ENCODE data around the gene SOX15.
"Not testable (repeated sequence)": the region's sequence is repeated elsewhere in the genome, so short reads cannot be mapped to it uniquely, and the experiment has no call there.

SOX15 gene

DNA sequence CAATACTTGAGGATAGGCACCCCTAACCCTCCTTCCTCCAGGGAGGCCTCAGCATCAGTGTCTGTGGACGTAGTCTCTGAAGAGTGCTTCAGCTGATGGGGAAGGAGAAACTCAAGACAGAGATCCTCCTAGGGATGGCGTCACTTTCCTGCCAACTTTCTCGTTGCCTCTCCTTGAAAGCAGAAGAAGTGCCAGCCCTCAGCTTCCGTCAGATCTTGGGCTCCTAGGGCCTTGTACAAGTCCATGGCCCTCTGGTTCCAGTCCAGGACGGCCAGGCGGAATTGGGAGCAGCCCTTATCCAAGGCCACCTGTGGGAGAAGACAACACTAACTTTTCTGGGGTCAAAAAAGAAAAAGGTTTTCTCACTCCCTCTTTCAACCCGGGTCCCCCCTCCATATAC lies 36.4 kb upstream of the SOX15 start:
- H3K9me3 ChIP-seq (ENCODE audit: insufficient read depth, low read depth, low read length), result no peaks in the 10 kb centered on the region
- no peak overlapping the region for H2AFZ ChIP-seq (ENCODE audit: low read length)
- H3K79me2 ChIP-seq (ENCODE audit: insufficient read depth, low read length), result peaks cover 7% of the 10 kb centered on the region; the same call in 1 of the 2 replicates
- H3K4me1 ChIP-seq (ENCODE audit: insufficient read depth, low read length, poor library complexity, severe bottlenecking), result peaks cover 7% of the 10 kb centered on the region
- no peaks in the 10 kb centered on the region for H4K20me1 ChIP-seq (ENCODE audit: insufficient read depth, low read length, poor library complexity, severe bottlenecking)
- H3K4me2 ChIP-seq (ENCODE audit: low read depth, low read length, poor library complexity, severe bottlenecking), result peak overlapping the region; percentile 88
- no peaks in the 10 kb centered on the region for H3K36me3 ChIP-seq (ENCODE audit: insufficient read depth, low read length)
- TF ChIP-seq, protein P1, sequence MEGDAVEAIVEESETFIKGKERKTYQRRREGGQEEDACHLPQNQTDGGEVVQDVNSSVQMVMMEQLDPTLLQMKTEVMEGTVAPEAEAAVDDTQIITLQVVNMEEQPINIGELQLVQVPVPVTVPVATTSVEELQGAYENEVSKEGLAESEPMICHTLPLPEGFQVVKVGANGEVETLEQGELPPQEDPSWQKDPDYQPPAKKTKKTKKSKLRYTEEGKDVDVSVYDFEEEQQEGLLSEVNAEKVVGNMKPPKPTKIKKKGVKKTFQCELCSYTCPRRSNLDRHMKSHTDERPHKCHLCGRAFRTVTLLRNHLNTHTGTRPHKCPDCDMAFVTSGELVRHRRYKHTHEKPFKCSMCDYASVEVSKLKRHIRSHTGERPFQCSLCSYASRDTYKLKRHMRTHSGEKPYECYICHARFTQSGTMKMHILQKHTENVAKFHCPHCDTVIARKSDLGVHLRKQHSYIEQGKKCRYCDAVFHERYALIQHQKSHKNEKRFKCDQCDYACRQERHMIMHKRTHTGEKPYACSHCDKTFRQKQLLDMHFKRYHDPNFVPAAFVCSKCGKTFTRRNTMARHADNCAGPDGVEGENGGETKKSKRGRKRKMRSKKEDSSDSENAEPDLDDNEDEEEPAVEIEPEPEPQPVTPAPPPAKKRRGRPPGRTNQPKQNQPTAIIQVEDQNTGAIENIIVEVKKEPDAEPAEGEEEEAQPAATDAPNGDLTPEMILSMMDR (conservative IDR thresholded peaks at IDR 0.05; ENCODE audit: low read length), result no peak
- no peak for TF ChIP-seq EZH2phosphoT487 (IDR thresholded peaks at IDR 0.05; ENCODE audit: borderline replicate concordance)
- no peaks in the 10 kb centered on the region for H3F3A ChIP-seq (ENCODE audit: low read depth)
- peak overlapping the region; percentile 87 for H3K9ac ChIP-seq (ENCODE audit: low read depth, low read length, poor library complexity, severe bottlenecking)
- H3K27me3 ChIP-seq (ENCODE audit: insufficient read depth, low read length, poor library complexity, severe bottlenecking), result no peaks in the 10 kb centered on the region
- peak overlapping the region; percentile 94 for H3K4me3 ChIP-seq (ENCODE audit: low read length, poor library complexity, severe bottlenecking)
- no peaks in the 10 kb centered on the region for H3K9me2 ChIP-seq (replicated peaks; ENCODE audit: low read depth, low read length)

DNA sequence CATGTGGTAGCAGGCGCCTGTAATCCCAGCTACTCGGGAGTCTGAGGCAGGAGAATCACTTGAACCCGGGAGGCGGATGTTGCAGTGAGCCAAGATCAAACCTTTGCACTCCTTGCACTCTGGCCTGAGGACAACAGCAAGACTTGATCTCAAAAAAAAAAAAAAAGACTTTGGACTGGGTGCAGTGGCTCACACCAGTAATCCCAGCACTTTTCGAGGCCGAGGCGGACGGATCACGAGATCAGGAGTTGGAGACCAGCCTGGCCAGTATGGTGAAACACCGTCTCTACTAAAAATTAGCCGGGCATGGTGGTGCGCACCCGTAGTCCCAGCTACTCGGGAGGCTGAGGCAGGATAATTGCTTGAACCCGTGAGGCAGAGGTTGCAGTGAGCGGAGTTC lies 35.9 kb upstream of the SOX15 start:
- not testable (repeated sequence) for H3K9ac ChIP-seq (ENCODE audit: low read depth, low read length, poor library complexity, severe bottlenecking); H3K9me2 ChIP-seq (replicated peaks; ENCODE audit: low read depth, low read length); H3K4me2 ChIP-seq (ENCODE audit: low read depth, low read length, poor library complexity, severe bottlenecking); H3K9me3 ChIP-seq (ENCODE audit: insufficient read depth, low read depth, low read length); H3K4me1 ChIP-seq (ENCODE audit: insufficient read depth, low read length, poor library complexity, severe bottlenecking); H4K20me1 ChIP-seq (ENCODE audit: insufficient read depth, low read length, poor library complexity, severe bottlenecking); H3K79me2 ChIP-seq (ENCODE audit: insufficient read depth, low read length); H2AFZ ChIP-seq (ENCODE audit: low read length); H3K36me3 ChIP-seq (ENCODE audit: insufficient read depth, low read length); H3F3A ChIP-seq (ENCODE audit: low read depth); H3K4me3 ChIP-seq (ENCODE audit: low read length, poor library complexity, severe bottlenecking); H3K27me3 ChIP-seq (ENCODE audit: insufficient read depth, low read length, poor library complexity, severe bottlenecking)

DNA sequence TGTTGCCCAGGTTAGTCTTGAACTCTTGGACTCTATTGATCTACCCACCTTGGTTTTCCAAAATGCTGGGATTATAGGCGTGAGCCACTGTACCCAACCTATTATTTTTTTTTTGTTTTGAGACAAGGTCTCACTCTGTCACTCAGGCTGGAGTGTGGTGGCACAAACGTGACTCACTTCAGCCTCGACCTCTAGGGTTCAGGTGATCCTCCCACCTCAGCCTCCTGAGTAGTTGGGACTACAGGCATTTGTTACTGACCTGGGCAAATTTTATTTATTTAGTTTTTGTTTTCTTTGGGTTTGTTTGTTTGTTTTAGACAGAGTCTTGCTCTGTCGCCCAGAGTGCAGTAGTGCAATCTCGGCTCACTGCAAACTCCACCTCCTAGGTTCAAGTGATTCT lies 33.8 kb upstream of the SOX15 start:
- no peaks in the 10 kb centered on the region for H3K9me2 ChIP-seq (replicated peaks; ENCODE audit: low read depth, low read length)
- no peaks in the 10 kb centered on the region for H3K36me3 ChIP-seq (ENCODE audit: insufficient read depth, low read length)
- no peaks in the 10 kb centered on the region for H3F3A ChIP-seq (ENCODE audit: low read depth)
- H2AFZ ChIP-seq (ENCODE audit: low read length), result no peak overlapping the region
- TF ChIP-seq EZH2phosphoT487 (IDR thresholded peaks at IDR 0.05; ENCODE audit: borderline replicate concordance), result no peak
- TF ChIP-seq, protein P1 (conservative IDR thresholded peaks at IDR 0.05; ENCODE audit: low read length), result no peak
- peaks cover 7% of the 10 kb centered on the region for H3K4me1 ChIP-seq (ENCODE audit: insufficient read depth, low read length, poor library complexity, severe bottlenecking)
- no peaks in the 10 kb centered on the region for H3K9me3 ChIP-seq (ENCODE audit: insufficient read depth, low read depth, low read length)
- H3K79me2 ChIP-seq (ENCODE audit: insufficient read depth, low read length), result peaks cover 7% of the 10 kb centered on the region; the same call in 1 of the 2 replicates
- H3K27me3 ChIP-seq (ENCODE audit: insufficient read depth, low read length, poor library complexity, severe bottlenecking), result no peaks in the 10 kb centered on the region
- no peak overlapping the region for H3K9ac ChIP-seq (ENCODE audit: low read depth, low read length, poor library complexity, severe bottlenecking)
- no peak overlapping the region for H3K4me2 ChIP-seq (ENCODE audit: low read depth, low read length, poor library complexity, severe bottlenecking)
- no peak overlapping the region for H3K4me3 ChIP-seq (ENCODE audit: low read length, poor library complexity, severe bottlenecking)
- H4K20me1 ChIP-seq (ENCODE audit: insufficient read depth, low read length, poor library complexity, severe bottlenecking), result no peaks in the 10 kb centered on the region

DNA sequence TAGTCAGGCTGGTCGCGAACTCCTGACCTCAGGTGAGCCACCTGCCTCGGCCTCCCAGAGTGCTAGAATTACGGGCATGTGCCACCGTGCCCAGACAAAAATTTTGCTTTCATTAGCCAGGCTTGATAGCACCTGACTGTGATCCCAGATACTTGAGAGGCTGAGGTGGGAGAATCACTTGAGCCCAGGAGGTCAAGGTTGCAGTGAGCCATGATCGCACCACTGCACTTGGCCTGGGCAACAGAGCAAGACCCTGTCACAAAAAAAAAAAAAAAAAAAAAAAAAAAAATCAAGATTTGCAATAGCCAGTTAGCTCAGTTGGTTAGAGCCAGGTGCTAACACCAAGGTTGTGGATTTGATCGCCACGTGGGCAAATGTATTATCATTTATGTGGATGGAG lies 30.9 kb upstream of the SOX15 start:
- no peaks in the 10 kb centered on the region for H3K36me3 ChIP-seq (ENCODE audit: insufficient read depth, low read length)
- no peaks in the 10 kb centered on the region for H4K20me1 ChIP-seq (ENCODE audit: insufficient read depth, low read length, poor library complexity, severe bottlenecking)
- H3K4me2 ChIP-seq (ENCODE audit: low read depth, low read length, poor library complexity, severe bottlenecking), result no peak overlapping the region
- TF ChIP-seq, protein P1 (conservative IDR thresholded peaks at IDR 0.05; ENCODE audit: low read length), result no peak
- H2AFZ ChIP-seq (ENCODE audit: low read length), result no peak overlapping the region
- H3K9me2 ChIP-seq (replicated peaks; ENCODE audit: low read depth, low read length), result no peaks in the 10 kb centered on the region
- H3K4me1 ChIP-seq (ENCODE audit: insufficient read depth, low read length, poor library complexity, severe bottlenecking), result no peaks in the 10 kb centered on the region
- H3K9ac ChIP-seq (ENCODE audit: low read depth, low read length, poor library complexity, severe bottlenecking), result no peak overlapping the region
- no peaks in the 10 kb centered on the region for H3K9me3 ChIP-seq (ENCODE audit: insufficient read depth, low read depth, low read length)
- no peaks in the 10 kb centered on the region for H3K27me3 ChIP-seq (ENCODE audit: insufficient read depth, low read length, poor library complexity, severe bottlenecking)
- H3F3A ChIP-seq (ENCODE audit: low read depth), result no peaks in the 10 kb centered on the region
- no peak overlapping the region for H3K4me3 ChIP-seq (ENCODE audit: low read length, poor library complexity, severe bottlenecking)
- no peaks in the 10 kb centered on the region for H3K79me2 ChIP-seq (ENCODE audit: insufficient read depth, low read length)
